DND-41 (cell line): ENCODE results near the gene BTNL9.

Experiments
- CTCF ChIP-seq: IDR thresholded peaks from 2 replicates; pipeline ENCODE4 v1.5.1; 2012; ENCODE audit warnings: borderline replicate concordance, low read length, moderate library complexity, mild to moderate bottlenecking; ENCODE audit not compliant: poor library complexity, severe bottlenecking; ENCODE audit errors: extremely low read depth
- EZH2 ChIP-seq: IDR thresholded peaks from 3 replicates; pipeline ENCODE4 v1.6.1; 2012; ENCODE audit warnings: borderline replicate concordance, low read depth, mild to moderate bottlenecking, moderate library complexity, low read length, inconsistent platforms; ENCODE audit not compliant: severe bottlenecking

DNA sequence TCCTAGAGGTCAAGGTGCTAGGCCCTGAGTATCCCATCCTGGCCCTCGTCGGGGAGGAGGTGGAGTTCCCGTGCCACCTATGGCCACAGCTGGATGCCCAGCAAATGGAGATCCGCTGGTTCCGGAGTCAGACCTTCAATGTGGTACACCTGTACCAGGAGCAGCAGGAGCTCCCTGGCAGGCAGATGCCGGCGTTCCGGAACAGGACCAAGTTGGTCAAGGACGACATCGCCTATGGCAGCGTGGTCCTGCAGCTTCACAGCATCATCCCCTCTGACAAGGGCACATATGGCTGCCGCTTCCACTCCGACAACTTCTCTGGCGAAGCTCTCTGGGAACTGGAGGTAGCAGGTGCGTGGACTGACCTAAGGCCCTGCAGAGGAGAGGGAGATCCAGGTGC lies 7.9 kb downstream of the BTNL9 start:
- TF ChIP-seq CTCF = no peak
- no peak for TF ChIP-seq EZH2
